Hypothalamus (tissue), 51 donors: ENCODE data around the gene TLE1.
"Not testable (repeated sequence)": the region's sequence is repeated elsewhere in the genome, so short reads cannot be mapped to it uniquely, and the experiment has no call there.

Experiments
- DNase-seq, 51 donors: peaks; one replicate each; lab custom pipeline; 2025; lab: John Stamatoyannopoulos, UW

TLE1 gene

GRCh38 chr9:81656871-81657337, 32.4 kb downstream of the TLE1 start:
- no peak for DNase-seq

- no peak for DNase-seq
These were observed 33.3 kb downstream of the TLE1 start for GRCh38 chr9:81656004-81656403.

GRCh38 chr9:81653240-81653639, 36.1 kb downstream of the TLE1 start:
- DNase-seq, result no peak

- no peak for DNase-seq
These were observed 37.2 kb downstream of the TLE1 start for GRCh38 chr9:81652058-81652687.

- DNase-seq, result peak in 1 of 51 donors; percentile 32
These were observed 38.5 kb downstream of the TLE1 start for GRCh38 chr9:81650586-81651515.

- no peak for DNase-seq
These were observed 39.7 kb downstream of the TLE1 start for GRCh38 chr9:81649475-81650240.

GRCh38 chr9:81648891-81649290, 40.5 kb downstream of the TLE1 start:
- no peak for DNase-seq

GRCh38 chr9:81646337-81646736, 43.0 kb downstream of the TLE1 start:
- no peak for DNase-seq

- DNase-seq, result not testable (repeated sequence)
These were observed 44.8 kb downstream of the TLE1 start for GRCh38 chr9:81644513-81644912.

- DNase-seq, result no peak
These were observed 52.1 kb downstream of the TLE1 start for GRCh38 chr9:81637276-81637675.

- no peak for DNase-seq
These were observed 53.1 kb downstream of the TLE1 start for GRCh38 chr9:81636255-81636599.

GRCh38 chr9:81635521-81636254, 53.7 kb downstream of the TLE1 start:
- DNase-seq, result no peak

- DNase-seq, result no peak
These were observed 54.3 kb downstream of the TLE1 start for GRCh38 chr9:81634915-81635516.

- no peak for DNase-seq
These were observed 55.1 kb downstream of the TLE1 start for GRCh38 chr9:81633952-81634854.

- DNase-seq, result no peak
These were observed 56.7 kb downstream of the TLE1 start for GRCh38 chr9:81632599-81632998.

- DNase-seq, result no peak
These were observed 58.1 kb downstream of the TLE1 start for GRCh38 chr9:81631218-81631745.

- no peak for DNase-seq
These were observed 59.9 kb downstream of the TLE1 start for GRCh38 chr9:81629440-81629839.

GRCh38 chr9:81628897-81629296, 60.5 kb downstream of the TLE1 start:
- DNase-seq, result no peak

- DNase-seq, result no peak
These were observed 61.9 kb downstream of the TLE1 start for GRCh38 chr9:81627481-81627880.
